GM12865 (cell line): ENCODE measurements around the gene LDHAL6B.

Experiments used
- DNase-seq: peaks from one replicate; pipeline ENCODE4 v3.0.0; 2010; ENCODE audit warnings: low read depth
- H3K4me3 ChIP-seq: 2 replicates; pipeline ENCODE4 v1.5.1; 2011; ENCODE audit warnings: mild to moderate bottlenecking, low read depth, low read length, control low read depth
- TF ChIP-seq, protein P1 (sequence below): IDR thresholded peaks from 2 replicates; pipeline ENCODE4 v1.5.1; 2011; ENCODE audit warnings: low read length, control low read depth, low read depth, inconsistent platforms; ENCODE audit not compliant: insufficient read depth; ENCODE audit errors: missing control alignments

Gene LDHAL6B

DNA sequence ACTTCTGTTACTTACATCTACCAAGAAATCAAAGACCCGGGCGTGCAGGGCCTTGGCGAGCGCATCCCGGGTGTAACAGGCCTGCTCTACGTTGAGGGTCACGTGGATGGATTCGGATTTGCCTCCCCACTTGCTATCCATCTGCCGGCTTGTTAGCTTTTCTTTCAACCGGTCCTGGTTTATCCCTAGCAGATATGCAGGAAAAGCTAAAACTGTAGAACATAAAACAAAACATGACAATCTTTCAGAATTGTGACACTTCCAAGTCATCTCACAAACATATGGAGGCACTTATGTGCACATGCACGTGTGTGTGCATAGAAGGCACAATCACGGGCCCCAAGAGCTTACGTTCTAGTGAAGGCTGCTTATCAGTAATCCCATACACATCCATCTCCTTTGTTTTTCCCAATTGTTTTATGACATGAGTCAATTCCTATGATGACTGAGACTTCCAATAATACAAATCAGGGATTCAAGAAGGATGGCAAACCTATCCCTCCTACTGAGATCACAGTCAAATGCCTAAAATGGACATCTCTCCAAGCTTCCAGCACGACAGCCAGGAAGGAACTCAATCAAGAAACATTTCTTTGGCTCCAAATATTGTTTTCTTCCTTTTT is 11.3 kb downstream of the LDHAL6B start:
- DNase-seq = no peak
- no peak overlapping the region for H3K4me3 ChIP-seq
- TF ChIP-seq, protein P1, sequence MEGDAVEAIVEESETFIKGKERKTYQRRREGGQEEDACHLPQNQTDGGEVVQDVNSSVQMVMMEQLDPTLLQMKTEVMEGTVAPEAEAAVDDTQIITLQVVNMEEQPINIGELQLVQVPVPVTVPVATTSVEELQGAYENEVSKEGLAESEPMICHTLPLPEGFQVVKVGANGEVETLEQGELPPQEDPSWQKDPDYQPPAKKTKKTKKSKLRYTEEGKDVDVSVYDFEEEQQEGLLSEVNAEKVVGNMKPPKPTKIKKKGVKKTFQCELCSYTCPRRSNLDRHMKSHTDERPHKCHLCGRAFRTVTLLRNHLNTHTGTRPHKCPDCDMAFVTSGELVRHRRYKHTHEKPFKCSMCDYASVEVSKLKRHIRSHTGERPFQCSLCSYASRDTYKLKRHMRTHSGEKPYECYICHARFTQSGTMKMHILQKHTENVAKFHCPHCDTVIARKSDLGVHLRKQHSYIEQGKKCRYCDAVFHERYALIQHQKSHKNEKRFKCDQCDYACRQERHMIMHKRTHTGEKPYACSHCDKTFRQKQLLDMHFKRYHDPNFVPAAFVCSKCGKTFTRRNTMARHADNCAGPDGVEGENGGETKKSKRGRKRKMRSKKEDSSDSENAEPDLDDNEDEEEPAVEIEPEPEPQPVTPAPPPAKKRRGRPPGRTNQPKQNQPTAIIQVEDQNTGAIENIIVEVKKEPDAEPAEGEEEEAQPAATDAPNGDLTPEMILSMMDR = no peak

DNA sequence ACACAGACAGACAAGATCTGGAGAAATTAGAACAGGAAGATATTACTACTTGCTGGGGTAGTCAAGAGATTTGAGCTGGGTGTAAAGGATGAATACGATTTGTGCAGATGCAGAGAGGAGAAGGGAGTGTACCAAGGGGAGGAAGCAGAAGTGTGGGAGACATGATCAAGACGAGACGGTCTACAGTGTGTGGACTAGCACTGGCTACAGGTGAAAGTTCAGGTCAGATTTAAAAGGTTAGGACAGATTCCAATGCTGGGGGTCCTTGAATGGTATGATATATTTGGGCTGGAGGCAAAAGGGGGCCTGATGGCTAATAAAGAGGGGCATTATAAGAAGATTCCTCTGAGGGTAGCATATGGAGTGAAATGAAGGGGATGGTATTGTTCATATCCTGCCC is 12.1 kb downstream of the LDHAL6B start:
- TF ChIP-seq, protein P1 = no peak
- DNase-seq = no peak
- H3K4me3 ChIP-seq = no peak overlapping the region

DNA sequence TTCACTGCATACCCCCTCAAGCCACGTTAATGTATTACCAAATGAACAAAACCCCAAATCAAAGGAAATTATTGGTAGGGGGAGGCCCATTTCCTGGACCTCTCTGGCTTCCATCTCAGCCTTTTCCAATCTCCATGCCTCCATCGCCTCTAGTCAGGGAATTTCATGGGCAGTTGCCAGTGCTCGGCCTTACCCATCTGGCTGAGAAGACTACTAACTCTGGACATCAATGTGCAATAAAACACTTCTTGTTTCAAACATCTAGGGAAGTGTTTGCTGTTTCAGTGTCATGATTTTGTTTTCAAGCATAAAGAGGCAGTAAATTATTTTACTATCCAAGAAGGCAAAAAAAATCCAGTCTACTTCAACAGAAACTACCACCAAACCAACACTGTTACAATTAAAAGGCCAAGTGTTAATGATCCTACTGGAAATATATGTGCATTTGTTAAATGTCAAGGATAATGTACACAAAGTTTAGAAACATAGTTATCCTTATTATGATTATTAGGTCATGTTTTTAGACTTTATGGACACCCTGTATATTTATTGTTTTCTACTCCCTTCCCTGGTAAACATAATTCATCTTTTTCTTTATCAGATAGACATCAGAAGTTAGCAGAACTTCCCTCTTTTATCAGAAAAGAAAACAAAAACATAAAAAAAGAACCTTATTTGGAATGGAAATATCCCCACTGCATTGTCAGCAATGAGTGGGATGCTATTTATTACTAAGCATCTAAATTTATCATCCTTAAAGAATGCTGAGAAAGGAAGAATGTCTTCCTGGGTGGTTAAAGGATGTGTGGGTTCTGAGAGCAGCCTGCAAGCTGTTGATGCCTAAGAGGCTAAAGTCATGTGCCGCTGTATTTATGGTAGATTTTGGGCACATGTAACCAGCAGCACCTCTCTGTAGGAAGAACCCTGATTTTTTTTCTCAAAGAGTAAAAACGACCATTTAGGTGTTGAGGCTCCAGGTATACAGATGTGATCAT is 15.2 kb downstream of the LDHAL6B start:
- no peak overlapping the region for H3K4me3 ChIP-seq
- TF ChIP-seq, protein P1 = no peak
- no peak for DNase-seq

DNA sequence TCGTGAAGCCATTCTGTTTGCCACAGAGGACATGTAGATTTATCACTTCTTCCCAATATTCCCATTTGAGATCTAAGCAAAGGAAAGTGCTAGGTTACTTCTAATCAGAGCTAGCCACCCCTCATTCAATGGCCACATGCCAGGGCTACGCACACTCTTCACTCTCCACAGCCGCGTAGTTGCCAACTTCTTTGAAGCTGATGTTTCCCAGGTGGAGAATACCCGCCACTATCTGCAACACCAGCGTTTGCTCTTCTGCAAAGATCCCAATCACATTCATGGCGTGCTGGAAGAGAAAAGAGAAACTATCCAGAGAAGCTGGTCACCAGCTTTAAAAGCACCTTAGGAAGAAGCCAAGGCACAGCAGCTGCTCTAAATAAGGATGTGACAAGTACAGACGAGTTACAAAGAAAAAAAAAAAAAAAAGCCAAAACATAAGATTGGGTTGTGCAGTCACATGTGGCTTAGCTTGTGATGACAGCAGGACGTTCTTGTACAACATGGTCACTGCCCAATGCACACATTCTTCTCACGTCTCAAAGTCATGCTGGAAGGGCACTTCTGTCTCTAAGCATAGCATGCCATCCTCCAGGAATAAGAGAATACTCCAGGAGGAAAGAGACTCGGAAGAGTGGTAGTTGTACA is 16.4 kb downstream of the LDHAL6B start:
- no peak for DNase-seq
- no peak overlapping the region for H3K4me3 ChIP-seq
- TF ChIP-seq, protein P1 = no peak

DNA sequence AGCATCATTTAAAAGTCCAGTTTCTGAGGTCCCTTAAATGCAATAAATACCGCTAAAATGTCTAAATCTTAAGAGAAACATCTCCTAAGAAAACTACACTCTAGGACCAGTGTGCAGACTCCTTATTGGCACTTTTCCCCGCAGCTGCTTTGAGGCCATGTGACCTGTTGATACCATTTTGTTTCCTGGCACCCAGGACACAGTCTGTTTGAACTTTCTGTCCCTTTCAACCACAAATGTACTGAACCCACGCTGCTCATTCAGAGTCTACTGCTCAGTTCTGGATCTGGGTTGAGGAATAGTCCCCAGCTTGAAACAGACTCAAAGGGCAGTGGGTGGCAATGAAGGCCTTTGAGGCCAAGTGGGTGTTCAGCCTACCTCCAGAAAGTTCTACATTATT is 17.1 kb downstream of the LDHAL6B start:
- no peak for DNase-seq
- TF ChIP-seq, protein P1 = no peak
- H3K4me3 ChIP-seq = no peak overlapping the region

DNA sequence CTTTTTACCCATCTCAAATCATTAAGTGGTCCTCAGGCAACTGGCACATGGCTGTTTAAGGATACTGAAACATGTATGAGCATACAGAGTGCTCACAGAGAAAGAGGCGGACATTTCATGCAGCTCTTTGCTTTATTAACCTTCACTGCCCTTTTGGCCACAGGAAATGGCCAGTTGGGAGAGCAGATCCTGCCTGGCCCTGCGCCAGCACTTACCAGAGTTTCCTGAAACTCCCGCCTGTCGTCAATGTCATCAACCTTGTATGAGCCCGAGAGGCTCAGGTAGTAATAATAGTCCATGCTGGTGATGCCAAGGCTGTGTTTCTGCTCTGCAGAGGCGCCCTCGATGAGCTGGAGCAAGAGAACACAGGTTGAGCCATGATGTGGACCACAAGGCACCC is 17.8 kb downstream of the LDHAL6B start:
- TF ChIP-seq, protein P1 = no peak
- no peak for DNase-seq
- no peak overlapping the region for H3K4me3 ChIP-seq
